H9 (cell line): ENCODE measurements around the gene FXYD1. TPM values are rescaled to one million over a fixed set of nuclear protein-coding genes. Genes with fewer than 3 reads are reported as not detected.

Source experiments
- DNase-seq: peaks from one replicate; pipeline ENCODE4 v3.0.0-alpha.2; 2017
- H2AFZ ChIP-seq: one replicate; pipeline ENCODE4 v1.6.1; 2013; ENCODE audit warnings: mild to moderate bottlenecking, low read length, control low read depth, moderate library complexity
- H2AK5ac ChIP-seq: 2 replicates; pipeline ENCODE4 v1.6.1; 2013; ENCODE audit warnings: low read length, control low read depth, mixed read lengths; ENCODE audit not compliant: insufficient read length
- H2BK120ac ChIP-seq: one replicate; pipeline ENCODE4 v1.6.1; 2013; ENCODE audit warnings: low read depth, mild to moderate bottlenecking, low read length, control low read depth, inconsistent platforms; ENCODE audit not compliant: poor library complexity, severe bottlenecking
- H2BK12ac ChIP-seq: 2 replicates; pipeline ENCODE4 v1.6.1; 2013; ENCODE audit warnings: low read length, control low read depth, mixed read lengths, low read depth; ENCODE audit not compliant: insufficient read length
- H2BK15ac ChIP-seq: 2 replicates; pipeline ENCODE4 v1.6.1; 2013; ENCODE audit warnings: low read depth, low read length, control low read depth
- H2BK20ac ChIP-seq: one replicate; pipeline ENCODE4 v1.6.1; 2013; ENCODE audit warnings: low read depth, mild to moderate bottlenecking, low read length, control low read depth, inconsistent platforms; ENCODE audit not compliant: poor library complexity, severe bottlenecking
- H2BK5ac ChIP-seq: 2 replicates; pipeline ENCODE4 v1.6.1; 2013; ENCODE audit warnings: low read length, control low read depth, mixed read lengths; ENCODE audit not compliant: insufficient read length
- H3K14ac ChIP-seq: 2 replicates; pipeline ENCODE4 v1.6.1; 2013; ENCODE audit warnings: low read length, control low read depth; ENCODE audit not compliant: insufficient read depth
- H3K18ac ChIP-seq: 2 replicates; pipeline ENCODE4 v1.6.1; 2013; ENCODE audit warnings: low read depth, mild to moderate bottlenecking, mixed read lengths, low read length, control low read depth; ENCODE audit not compliant: insufficient read length
- H3K23ac ChIP-seq: 2 replicates; pipeline ENCODE4 v1.6.1; 2013; ENCODE audit warnings: low read length, control low read depth, mixed read lengths, low read depth; ENCODE audit not compliant: insufficient read length
- H3K23me2 ChIP-seq: 2 replicates; pipeline ENCODE4 v1.6.1; 2013; ENCODE audit warnings: low read depth, mild to moderate bottlenecking, mixed read lengths, low read length, control low read depth; ENCODE audit not compliant: insufficient read length, poor library complexity, severe bottlenecking
- H3K27ac ChIP-seq: 2 replicates; pipeline ENCODE4 v1.5.1; 2013; ENCODE audit warnings: low read length, control low read depth, mixed read lengths, low read depth; ENCODE audit not compliant: insufficient read length
- H3K27me3 ChIP-seq: 2 replicates; pipeline ENCODE4 v1.6.1; 2013; ENCODE audit warnings: low read length, control low read depth, inconsistent platforms; ENCODE audit not compliant: insufficient read depth
- H3K4ac ChIP-seq: 2 replicates; pipeline ENCODE4 v1.6.1; 2013; ENCODE audit warnings: low read depth, mild to moderate bottlenecking, control low read depth, inconsistent platforms, low read length, moderate library complexity
- H3K4me1 ChIP-seq: 2 replicates; pipeline ENCODE4 v1.6.1; 2013; ENCODE audit warnings: low read length, control low read depth, inconsistent platforms; ENCODE audit not compliant: insufficient read depth
- H3K4me2 ChIP-seq: 2 replicates; pipeline ENCODE4 v1.6.1; 2013; ENCODE audit warnings: low read length, control low read depth, mixed read lengths; ENCODE audit not compliant: insufficient read length, insufficient read depth
- H3K56ac ChIP-seq: 2 replicates; pipeline ENCODE4 v1.6.1; 2013; ENCODE audit warnings: low read depth, mild to moderate bottlenecking, mixed read lengths, low read length, control low read depth; ENCODE audit not compliant: insufficient read length
- H3K79me1 ChIP-seq: 2 replicates; pipeline ENCODE4 v1.6.1; 2013; ENCODE audit warnings: low read depth, mild to moderate bottlenecking, moderate library complexity, low read length, control low read depth, inconsistent platforms; ENCODE audit not compliant: insufficient read depth, poor library complexity, severe bottlenecking
- H3K79me2 ChIP-seq: 2 replicates; pipeline ENCODE4 v1.6.1; 2013; ENCODE audit warnings: low read length, control low read depth, inconsistent platforms; ENCODE audit not compliant: insufficient read depth
- H3K9ac ChIP-seq: 2 replicates; pipeline ENCODE4 v1.6.1; 2013; ENCODE audit warnings: low read length, control low read depth, mixed read lengths; ENCODE audit not compliant: insufficient read length; ENCODE audit errors: extremely low read depth
- H3K9me3 ChIP-seq: one replicate; pipeline ENCODE4 v1.6.1; 2013; ENCODE audit warnings: low read depth, low read length, inconsistent platforms; ENCODE audit not compliant: control insufficient read depth
- H3T11ph ChIP-seq: one replicate; pipeline ENCODE4 v1.6.1; 2013; ENCODE audit warnings: mild to moderate bottlenecking, low read length, control low read depth, inconsistent platforms
- H4K20me1 ChIP-seq: one replicate; pipeline ENCODE4 v1.6.1; 2013; ENCODE audit not compliant: control insufficient read depth, insufficient read length, insufficient read depth
- H4K5ac ChIP-seq: 2 replicates; pipeline ENCODE4 v1.6.1; 2013; ENCODE audit warnings: low read depth, mild to moderate bottlenecking, mixed read lengths, low read length, control low read depth; ENCODE audit not compliant: insufficient read length
- H4K8ac ChIP-seq: replicated peaks from 2 replicates; pipeline ENCODE4 v1.6.1; 2013; ENCODE audit warnings: low read length, control low read depth, mixed read lengths, low read depth; ENCODE audit not compliant: insufficient read length
- H4K91ac ChIP-seq: 2 replicates; pipeline ENCODE4 v1.6.1; 2013; ENCODE audit warnings: low read depth, mild to moderate bottlenecking, moderate library complexity, mixed read lengths, low read length, control low read depth; ENCODE audit not compliant: insufficient read length
- H3K27ac Mint-ChIP-seq, 3 experiments: 2 replicates in 2 of 3; 3 replicates in 1 of 3; pipeline ENCODE4 v1.8.0; 2020 to 2021; ENCODE audit warnings: mixed read lengths in 3 of 3, mild to moderate bottlenecking in 1 of 3, moderate library complexity in 1 of 3
- H3K27me3 Mint-ChIP-seq: 2 replicates; pipeline ENCODE4 v1.8.0; 2021; ENCODE audit warnings: low read depth, mild to moderate bottlenecking, moderate library complexity, mixed read lengths
- H3K36me3 Mint-ChIP-seq, 3 experiments: 2 replicates in 2 of 3; 3 replicates in 1 of 3; pipeline ENCODE4 v1.8.0; 2020 to 2021; ENCODE audit warnings: low read depth in 3 of 3, mixed read lengths in 3 of 3; ENCODE audit not compliant: insufficient read depth in 1 of 3
- H3K4me1 Mint-ChIP-seq, 2 experiments: 2 replicates each; pipeline ENCODE4 v1.8.0; 2020; ENCODE audit warnings: mixed read lengths in 2 of 2
- H3K4me3 Mint-ChIP-seq, 2 experiments: 2 replicates in 1 of 2; 3 replicates in 1 of 2; pipeline ENCODE4 v1.8.0; 2020 to 2021; ENCODE audit warnings: mild to moderate bottlenecking in 2 of 2, mixed read lengths in 2 of 2, moderate library complexity in 1 of 2
- H3K9me3 Mint-ChIP-seq, 2 experiments: 2 replicates in 1 of 2; 3 replicates in 1 of 2; pipeline ENCODE4 v1.8.0; 2020; ENCODE audit warnings: mild to moderate bottlenecking in 2 of 2, mixed read lengths in 2 of 2, moderate library complexity in 1 of 2
- WGBS: extraction: QIAGEN DNeasy Blood & Tissue Kit; methylation state at CpG from one replicate; pipeline ENCODE4 v1.1.7; 2013; ENCODE audit warnings: missing lambda C conversion rate, low lambda C conversion rate, mixed read lengths; ENCODE audit not compliant: insufficient read length; ENCODE audit errors: extremely low coverage; 5-methylcytosine and 5-hydroxymethylcytosine counted together
- total RNA-seq: library from RNA; stranded (reverse); gene quantifications from 2 replicates; pipeline ENCODE4 v1.2.1, GENCODE V29; 2021
- TF ChIP-seq, protein P1 (sequence below): fragments of 200-600 bp; sonication (generic); conservative IDR thresholded peaks from 3 replicates; pipeline ENCODE4 v1.8.0; 2021; ENCODE audit warnings: antibody characterized with exemption, mild to moderate bottlenecking

The FXYD1 gene
- total RNA-seq, 1 experiment from 2014 or later = 7.7 TPM

DNA sequence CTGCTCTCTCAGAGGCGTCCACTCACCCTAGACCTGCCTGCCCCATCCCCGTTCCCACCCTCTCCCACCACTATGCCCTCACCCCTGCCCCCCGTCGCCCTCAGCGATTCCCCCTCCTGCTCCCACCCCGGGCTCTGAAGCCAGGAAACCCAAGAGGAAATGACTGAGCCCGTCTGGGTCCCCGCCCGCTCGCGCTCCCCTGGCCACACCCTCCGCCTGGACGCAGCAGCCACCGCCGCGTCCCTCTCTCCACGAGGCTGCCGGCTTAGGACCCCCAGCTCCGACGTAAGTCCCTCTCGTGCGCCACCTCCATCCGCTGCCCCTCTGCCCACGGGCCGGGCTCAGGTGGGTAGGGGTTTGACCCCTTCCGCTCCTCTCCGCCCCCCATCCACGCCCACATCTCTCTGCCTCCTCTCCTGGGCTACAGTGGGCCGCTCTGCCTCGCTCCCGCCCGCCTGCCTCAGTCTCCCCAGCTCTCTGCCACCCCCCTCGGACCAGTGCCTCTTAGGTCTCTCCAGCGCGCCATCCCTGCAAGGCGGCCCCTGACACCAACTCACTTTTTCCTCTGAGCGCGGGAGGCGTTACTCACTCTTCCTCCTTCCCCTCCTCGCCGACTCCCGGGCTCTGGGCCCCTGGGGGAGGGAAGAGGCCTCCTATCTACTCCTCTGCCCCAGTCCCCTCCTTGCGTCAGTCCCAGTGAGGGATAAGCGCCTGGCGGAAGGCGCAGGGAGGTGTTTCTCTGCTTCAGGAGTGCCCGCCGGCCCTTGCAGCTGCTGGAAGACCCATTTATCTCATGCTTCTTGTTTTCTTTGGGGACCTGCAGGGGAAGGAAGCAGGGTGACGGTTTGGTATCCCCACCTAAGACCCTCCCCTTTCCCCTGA, 16.1 kb downstream of the FXYD1 start, which contains the start of gene FXYD5:
Gene FXYD5 (plus strand): TSS at position 211 of the 882 bp plus-strand sequence. CDS start 816 bp downstream, outside the sequence.
- Histone ChIP-seq H3T11ph (no peak within 1 kb of the TSS), H2BK120ac (no peak within 1 kb of the TSS), H2BK5ac (no peak within 1 kb of the TSS), H3K79me1 (no peaks in the 10 kb centered on the region), H3K56ac (no peak within 1 kb of the TSS), H4K5ac (no peak within 1 kb of the TSS), H2BK15ac (no peak within 1 kb of the TSS), H3K27ac (no peak within 1 kb of the TSS), H3K4ac (no peak within 1 kb of the TSS), H3K27me3 (no peaks in the 10 kb centered on the region), H3K23me2 (peaks cover 19% of the 10 kb centered on the region), H4K91ac (no peak within 1 kb of the TSS), H2AFZ (no peak within 1 kb of the TSS), H3K79me2 (no peaks in the 10 kb centered on the region; the same call in 1 of the 2 replicates), H4K8ac (no peak within 1 kb of the TSS), H4K20me1 (no peaks in the 10 kb centered on the region), H2AK5ac (no peak within 1 kb of the TSS), H3K9ac (peak within 1 kb of the TSS; percentile 46), H3K18ac (peak within 1 kb of the TSS; percentile 3), H2BK12ac (no peak within 1 kb of the TSS), H2BK20ac (no peak within 1 kb of the TSS), H3K14ac (peak within 1 kb of the TSS; percentile 4), H3K9me3 (no peaks in the 10 kb centered on the region), H3K23ac (no peak within 1 kb of the TSS), H3K4me1 (peaks cover 10% of the 10 kb centered on the region; the same call in 1 of the 2 replicates), H3K4me2 (peak within 1 kb of the TSS; percentile 68)
- Mint-ChIP-seq H3K36me3 (peaks cover 20 to 28% (median 27%) of the 10 kb centered on the region in 3 experiments; a peak in 6 of 7 replicates), H3K4me3 (peak within 1 kb of the TSS; percentile 93 to 97), H3K27ac (peak within 1 kb of the TSS in 2 of 3 experiments; percentile 88 to 93; a peak in 4 of 7 replicates), H3K27me3 (peaks cover 2% of the 10 kb centered on the region; the same call in 1 of the 2 replicates), H3K4me1 (peaks cover 46 to 55% of the 10 kb centered on the region in 2 experiments), H3K9me3 (no peaks in the 10 kb centered on the region; a peak in 1 of 5 replicates)
- TF ChIP-seq, protein P1, sequence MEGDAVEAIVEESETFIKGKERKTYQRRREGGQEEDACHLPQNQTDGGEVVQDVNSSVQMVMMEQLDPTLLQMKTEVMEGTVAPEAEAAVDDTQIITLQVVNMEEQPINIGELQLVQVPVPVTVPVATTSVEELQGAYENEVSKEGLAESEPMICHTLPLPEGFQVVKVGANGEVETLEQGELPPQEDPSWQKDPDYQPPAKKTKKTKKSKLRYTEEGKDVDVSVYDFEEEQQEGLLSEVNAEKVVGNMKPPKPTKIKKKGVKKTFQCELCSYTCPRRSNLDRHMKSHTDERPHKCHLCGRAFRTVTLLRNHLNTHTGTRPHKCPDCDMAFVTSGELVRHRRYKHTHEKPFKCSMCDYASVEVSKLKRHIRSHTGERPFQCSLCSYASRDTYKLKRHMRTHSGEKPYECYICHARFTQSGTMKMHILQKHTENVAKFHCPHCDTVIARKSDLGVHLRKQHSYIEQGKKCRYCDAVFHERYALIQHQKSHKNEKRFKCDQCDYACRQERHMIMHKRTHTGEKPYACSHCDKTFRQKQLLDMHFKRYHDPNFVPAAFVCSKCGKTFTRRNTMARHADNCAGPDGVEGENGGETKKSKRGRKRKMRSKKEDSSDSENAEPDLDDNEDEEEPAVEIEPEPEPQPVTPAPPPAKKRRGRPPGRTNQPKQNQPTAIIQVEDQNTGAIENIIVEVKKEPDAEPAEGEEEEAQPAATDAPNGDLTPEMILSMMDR = 0 out of 3 replicates have a peak, but pooled peaks have one; percentile 25
- WGBS = no CpG with 5 or more reads among the region's 49 CpGs
- peak; percentile 69 for DNase-seq
